H9 (cell line): ENCODE data around the gene HPCAL4. TPM values are rescaled to one million over a fixed set of nuclear protein-coding genes. Genes with fewer than 3 reads are reported as not detected.

Experiments
- DNase-seq: peaks from one replicate; pipeline ENCODE4 v3.0.0-alpha.2; 2017
- H2AFZ ChIP-seq: one replicate; pipeline ENCODE4 v1.6.1; 2013; ENCODE audit warnings: mild to moderate bottlenecking, low read length, control low read depth, moderate library complexity
- H2AK5ac ChIP-seq: 2 replicates; pipeline ENCODE4 v1.6.1; 2013; ENCODE audit warnings: low read length, control low read depth, mixed read lengths; ENCODE audit not compliant: insufficient read length
- H2BK120ac ChIP-seq: one replicate; pipeline ENCODE4 v1.6.1; 2013; ENCODE audit warnings: low read depth, mild to moderate bottlenecking, low read length, control low read depth, inconsistent platforms; ENCODE audit not compliant: poor library complexity, severe bottlenecking
- H2BK12ac ChIP-seq: 2 replicates; pipeline ENCODE4 v1.6.1; 2013; ENCODE audit warnings: low read length, control low read depth, mixed read lengths, low read depth; ENCODE audit not compliant: insufficient read length
- H2BK15ac ChIP-seq: 2 replicates; pipeline ENCODE4 v1.6.1; 2013; ENCODE audit warnings: low read depth, low read length, control low read depth
- H2BK20ac ChIP-seq: one replicate; pipeline ENCODE4 v1.6.1; 2013; ENCODE audit warnings: low read depth, mild to moderate bottlenecking, low read length, control low read depth, inconsistent platforms; ENCODE audit not compliant: poor library complexity, severe bottlenecking
- H2BK5ac ChIP-seq: 2 replicates; pipeline ENCODE4 v1.6.1; 2013; ENCODE audit warnings: low read length, control low read depth, mixed read lengths; ENCODE audit not compliant: insufficient read length
- H3K14ac ChIP-seq: 2 replicates; pipeline ENCODE4 v1.6.1; 2013; ENCODE audit warnings: low read length, control low read depth; ENCODE audit not compliant: insufficient read depth
- H3K18ac ChIP-seq: 2 replicates; pipeline ENCODE4 v1.6.1; 2013; ENCODE audit warnings: low read depth, mild to moderate bottlenecking, mixed read lengths, low read length, control low read depth; ENCODE audit not compliant: insufficient read length
- H3K23ac ChIP-seq: 2 replicates; pipeline ENCODE4 v1.6.1; 2013; ENCODE audit warnings: low read length, control low read depth, mixed read lengths, low read depth; ENCODE audit not compliant: insufficient read length
- H3K23me2 ChIP-seq: 2 replicates; pipeline ENCODE4 v1.6.1; 2013; ENCODE audit warnings: low read depth, mild to moderate bottlenecking, mixed read lengths, low read length, control low read depth; ENCODE audit not compliant: insufficient read length, poor library complexity, severe bottlenecking
- H3K27ac ChIP-seq: 2 replicates; pipeline ENCODE4 v1.5.1; 2013; ENCODE audit warnings: low read length, control low read depth, mixed read lengths, low read depth; ENCODE audit not compliant: insufficient read length
- H3K27me3 ChIP-seq: 2 replicates; pipeline ENCODE4 v1.6.1; 2013; ENCODE audit warnings: low read length, control low read depth, inconsistent platforms; ENCODE audit not compliant: insufficient read depth
- H3K4ac ChIP-seq: 2 replicates; pipeline ENCODE4 v1.6.1; 2013; ENCODE audit warnings: low read depth, mild to moderate bottlenecking, control low read depth, inconsistent platforms, low read length, moderate library complexity
- H3K4me1 ChIP-seq: 2 replicates; pipeline ENCODE4 v1.6.1; 2013; ENCODE audit warnings: low read length, control low read depth, inconsistent platforms; ENCODE audit not compliant: insufficient read depth
- H3K4me2 ChIP-seq: 2 replicates; pipeline ENCODE4 v1.6.1; 2013; ENCODE audit warnings: low read length, control low read depth, mixed read lengths; ENCODE audit not compliant: insufficient read length, insufficient read depth
- H3K56ac ChIP-seq: 2 replicates; pipeline ENCODE4 v1.6.1; 2013; ENCODE audit warnings: low read depth, mild to moderate bottlenecking, mixed read lengths, low read length, control low read depth; ENCODE audit not compliant: insufficient read length
- H3K79me1 ChIP-seq: 2 replicates; pipeline ENCODE4 v1.6.1; 2013; ENCODE audit warnings: low read depth, mild to moderate bottlenecking, moderate library complexity, low read length, control low read depth, inconsistent platforms; ENCODE audit not compliant: insufficient read depth, poor library complexity, severe bottlenecking
- H3K79me2 ChIP-seq: 2 replicates; pipeline ENCODE4 v1.6.1; 2013; ENCODE audit warnings: low read length, control low read depth, inconsistent platforms; ENCODE audit not compliant: insufficient read depth
- H3K9ac ChIP-seq: 2 replicates; pipeline ENCODE4 v1.6.1; 2013; ENCODE audit warnings: low read length, control low read depth, mixed read lengths; ENCODE audit not compliant: insufficient read length; ENCODE audit errors: extremely low read depth
- H3K9me3 ChIP-seq: one replicate; pipeline ENCODE4 v1.6.1; 2013; ENCODE audit warnings: low read depth, low read length, inconsistent platforms; ENCODE audit not compliant: control insufficient read depth
- H3T11ph ChIP-seq: one replicate; pipeline ENCODE4 v1.6.1; 2013; ENCODE audit warnings: mild to moderate bottlenecking, low read length, control low read depth, inconsistent platforms
- H4K20me1 ChIP-seq: one replicate; pipeline ENCODE4 v1.6.1; 2013; ENCODE audit not compliant: control insufficient read depth, insufficient read length, insufficient read depth
- H4K5ac ChIP-seq: 2 replicates; pipeline ENCODE4 v1.6.1; 2013; ENCODE audit warnings: low read depth, mild to moderate bottlenecking, mixed read lengths, low read length, control low read depth; ENCODE audit not compliant: insufficient read length
- H4K8ac ChIP-seq: replicated peaks from 2 replicates; pipeline ENCODE4 v1.6.1; 2013; ENCODE audit warnings: low read length, control low read depth, mixed read lengths, low read depth; ENCODE audit not compliant: insufficient read length
- H4K91ac ChIP-seq: 2 replicates; pipeline ENCODE4 v1.6.1; 2013; ENCODE audit warnings: low read depth, mild to moderate bottlenecking, moderate library complexity, mixed read lengths, low read length, control low read depth; ENCODE audit not compliant: insufficient read length
- H3K27ac Mint-ChIP-seq, 3 experiments: 2 replicates in 2 of 3; 3 replicates in 1 of 3; pipeline ENCODE4 v1.8.0; 2020 to 2021; ENCODE audit warnings: mixed read lengths in 3 of 3, mild to moderate bottlenecking in 1 of 3, moderate library complexity in 1 of 3
- H3K27me3 Mint-ChIP-seq: 2 replicates; pipeline ENCODE4 v1.8.0; 2021; ENCODE audit warnings: low read depth, mild to moderate bottlenecking, moderate library complexity, mixed read lengths
- H3K36me3 Mint-ChIP-seq, 3 experiments: 2 replicates in 2 of 3; 3 replicates in 1 of 3; pipeline ENCODE4 v1.8.0; 2020 to 2021; ENCODE audit warnings: low read depth in 3 of 3, mixed read lengths in 3 of 3; ENCODE audit not compliant: insufficient read depth in 1 of 3
- H3K4me1 Mint-ChIP-seq, 2 experiments: 2 replicates each; pipeline ENCODE4 v1.8.0; 2020; ENCODE audit warnings: mixed read lengths in 2 of 2
- H3K4me3 Mint-ChIP-seq, 2 experiments: 2 replicates in 1 of 2; 3 replicates in 1 of 2; pipeline ENCODE4 v1.8.0; 2020 to 2021; ENCODE audit warnings: mild to moderate bottlenecking in 2 of 2, mixed read lengths in 2 of 2, moderate library complexity in 1 of 2
- H3K9me3 Mint-ChIP-seq, 2 experiments: 2 replicates in 1 of 2; 3 replicates in 1 of 2; pipeline ENCODE4 v1.8.0; 2020; ENCODE audit warnings: mild to moderate bottlenecking in 2 of 2, mixed read lengths in 2 of 2, moderate library complexity in 1 of 2
- CTCF ChIP-seq: fragments of 200-600 bp; sonication (generic); conservative IDR thresholded peaks from 3 replicates; pipeline ENCODE4 v1.8.0; 2021; ENCODE audit warnings: antibody characterized with exemption, mild to moderate bottlenecking
- WGBS: extraction: QIAGEN DNeasy Blood & Tissue Kit; methylation state at CpG from one replicate; pipeline ENCODE4 v1.1.7; 2013; ENCODE audit warnings: missing lambda C conversion rate, low lambda C conversion rate, mixed read lengths; ENCODE audit not compliant: insufficient read length; ENCODE audit errors: extremely low coverage; 5-methylcytosine and 5-hydroxymethylcytosine counted together
- total RNA-seq: library from RNA; stranded (reverse); gene quantifications from 2 replicates; pipeline ENCODE4 v1.2.1, GENCODE V29; 2021

HPCAL4 gene
- total RNA-seq, 1 experiment from 2014 or later, result 0.15 TPM

DNA sequence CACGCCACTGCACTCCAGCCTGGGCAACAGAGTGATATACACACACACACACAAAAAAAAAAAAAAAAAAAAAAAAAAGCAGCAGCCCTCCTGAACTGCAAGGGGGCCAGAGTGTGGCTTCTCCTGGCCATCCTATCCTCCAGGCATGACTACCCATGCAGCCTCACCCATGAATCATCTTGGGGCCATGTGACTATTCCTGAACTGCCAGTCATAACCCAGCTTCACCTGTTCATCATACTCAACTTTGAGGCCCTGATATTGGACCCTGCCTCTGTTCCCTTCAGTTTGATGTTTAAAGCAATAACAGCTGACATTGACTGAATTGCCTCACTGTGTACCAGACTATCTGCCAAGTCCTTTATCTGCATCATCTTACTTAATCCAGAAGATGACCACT lies 2.8 kb upstream of the HPCAL4 start:
- H3T11ph ChIP-seq, result no peak overlapping the region
- H3K9me3 Mint-ChIP-seq, result no peaks in the 10 kb centered on the region
- no peak overlapping the region for H3K56ac ChIP-seq
- no peak for DNase-seq
- no peaks in the 10 kb centered on the region for H3K9me3 ChIP-seq
- no peak overlapping the region for H3K23ac ChIP-seq
- H4K5ac ChIP-seq, result no peak overlapping the region
- H3K9ac ChIP-seq, result no peak overlapping the region
- H4K20me1 ChIP-seq, result no peaks in the 10 kb centered on the region
- H2BK15ac ChIP-seq, result no peak overlapping the region
- no peaks in the 10 kb centered on the region for H3K79me1 ChIP-seq
- WGBS, result no CpG with 5 or more reads among the region's 1 CpG
- H4K91ac ChIP-seq, result no peak overlapping the region
- no peak overlapping the region for H3K27ac ChIP-seq
- no peak overlapping the region for H2BK12ac ChIP-seq
- H3K23me2 ChIP-seq, result peaks cover 12% of the 10 kb centered on the region
- no peaks in the 10 kb centered on the region for H3K4me1 ChIP-seq
- H3K4me1 Mint-ChIP-seq, result peaks cover 6 to 15% of the 10 kb centered on the region in 2 experiments
- TF ChIP-seq CTCF, result no peak
- no peak overlapping the region for H2AFZ ChIP-seq
- H3K4ac ChIP-seq, result no peak overlapping the region
- H2BK20ac ChIP-seq, result no peak overlapping the region
- H4K8ac ChIP-seq, result no peak overlapping the region
- H3K4me2 ChIP-seq, result no peak overlapping the region
- no peak overlapping the region for H3K14ac ChIP-seq
- no peak overlapping the region for H3K27ac Mint-ChIP-seq
- H3K79me2 ChIP-seq, result no peaks in the 10 kb centered on the region
- H2AK5ac ChIP-seq, result no peak overlapping the region
- no peaks in the 10 kb centered on the region for H3K36me3 Mint-ChIP-seq
- H2BK120ac ChIP-seq, result no peak overlapping the region
- no peak overlapping the region for H3K18ac ChIP-seq
- peaks cover 84% of the 10 kb centered on the region for H3K27me3 ChIP-seq
- no peak overlapping the region for H3K4me3 Mint-ChIP-seq
- H3K27me3 Mint-ChIP-seq, result peaks cover 100% of the 10 kb centered on the region
- no peak overlapping the region for H2BK5ac ChIP-seq
